Fibroblast of gingiva (primary cell): ENCODE measurements around the gene UPB1.
A peak's percentile ranks its signal among the peaks of the same experiment; 100 is the strongest.
"Not testable (repeated sequence)": the region's sequence is repeated elsewhere in the genome, so short reads cannot be mapped to it uniquely, and the experiment has no call there.

Experiments
- DNase-seq: peaks from one replicate; pipeline ENCODE4 v3.0.0-alpha.2; 2011; ENCODE audit warnings: low read depth

UPB1 gene

DNA sequence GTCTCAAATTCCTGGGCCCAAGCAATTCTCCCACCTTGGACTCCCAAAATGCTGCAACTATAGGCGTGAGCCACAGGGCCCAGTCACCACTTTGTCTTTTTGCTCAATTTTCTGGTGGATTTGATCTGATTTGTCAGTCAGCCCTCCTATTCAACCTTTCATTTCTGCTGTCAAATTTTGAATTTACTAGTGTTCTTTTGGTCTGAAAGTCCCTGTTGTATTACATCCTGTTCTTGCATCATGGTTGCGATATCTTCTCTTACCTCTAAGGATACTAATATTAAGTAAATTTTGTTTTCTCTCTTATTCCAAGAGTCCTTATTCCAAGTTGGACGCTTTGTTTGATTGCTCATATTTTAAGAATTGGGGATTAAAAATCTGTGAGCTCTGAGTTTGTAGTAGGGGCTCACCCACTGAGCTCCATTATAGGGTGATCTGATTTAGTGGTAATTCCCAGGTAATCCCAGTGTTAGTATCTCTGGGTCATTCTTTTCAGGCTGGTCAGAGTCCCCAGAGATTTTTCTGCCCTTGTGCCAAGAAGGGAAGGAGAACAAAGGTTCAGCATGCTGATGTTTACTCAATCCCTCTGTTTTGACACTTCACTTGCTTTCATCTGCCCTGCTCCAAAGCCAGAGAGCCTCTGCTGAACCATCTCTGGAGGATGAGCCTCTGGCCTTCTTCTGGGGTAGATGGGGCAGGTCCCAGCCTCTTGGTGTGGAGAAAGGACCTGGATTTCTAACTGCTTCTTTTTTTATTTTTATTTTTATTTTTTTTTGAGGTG is 10.0 kb downstream of the UPB1 start:
- peak; percentile 25 for DNase-seq

DNA sequence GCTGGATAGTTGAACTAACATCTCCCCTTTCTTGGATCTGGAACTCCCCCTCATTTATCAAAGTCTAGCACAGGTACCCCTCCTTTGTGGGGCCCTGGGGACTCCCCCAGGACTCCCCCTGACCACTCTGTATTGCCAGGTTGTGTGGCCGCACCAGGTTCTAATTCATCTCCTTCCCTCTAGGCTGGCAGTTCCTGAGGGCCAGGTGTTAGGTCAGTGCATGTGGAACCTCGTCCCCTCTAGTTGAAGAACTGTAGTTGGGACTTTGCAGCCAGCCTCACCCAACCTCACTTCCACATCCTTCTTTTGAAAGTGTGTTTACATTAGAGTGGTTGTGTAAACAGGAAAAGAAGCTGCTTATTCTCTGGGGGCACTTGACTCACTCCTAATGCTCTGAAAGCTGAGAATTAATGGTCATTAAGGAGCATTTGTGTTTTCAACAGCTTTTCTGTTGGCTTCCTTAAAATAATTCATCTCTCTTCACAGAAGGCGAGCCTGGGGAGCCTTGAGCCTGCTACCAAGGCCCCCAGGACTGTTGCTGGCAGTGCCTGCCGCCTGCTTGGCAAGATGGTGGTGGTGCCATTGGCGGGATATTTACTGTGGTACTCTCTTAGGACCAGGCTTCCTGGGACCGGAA is 11.8 kb downstream of the UPB1 start:
- peak; percentile 38 for DNase-seq

DNA sequence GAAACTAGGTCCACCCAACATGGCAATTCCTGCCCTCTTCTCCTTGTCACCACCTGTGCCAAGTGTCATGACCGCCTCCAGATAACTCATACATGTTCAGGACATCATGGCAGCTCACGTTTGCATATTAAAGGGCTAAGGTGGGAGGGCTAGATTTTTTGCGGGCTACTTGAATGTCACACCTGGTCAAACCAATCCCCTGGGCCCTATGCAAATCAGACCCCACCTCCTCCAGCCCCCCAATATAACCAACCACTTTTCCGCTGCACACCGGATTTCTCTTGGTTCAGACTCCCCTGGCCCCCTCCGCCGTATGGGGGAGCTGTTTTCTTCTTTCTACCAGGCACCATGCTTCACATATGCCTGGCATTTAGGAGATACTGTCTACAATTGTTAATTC is 12.6 kb downstream of the UPB1 start:
- no peak for DNase-seq

DNA sequence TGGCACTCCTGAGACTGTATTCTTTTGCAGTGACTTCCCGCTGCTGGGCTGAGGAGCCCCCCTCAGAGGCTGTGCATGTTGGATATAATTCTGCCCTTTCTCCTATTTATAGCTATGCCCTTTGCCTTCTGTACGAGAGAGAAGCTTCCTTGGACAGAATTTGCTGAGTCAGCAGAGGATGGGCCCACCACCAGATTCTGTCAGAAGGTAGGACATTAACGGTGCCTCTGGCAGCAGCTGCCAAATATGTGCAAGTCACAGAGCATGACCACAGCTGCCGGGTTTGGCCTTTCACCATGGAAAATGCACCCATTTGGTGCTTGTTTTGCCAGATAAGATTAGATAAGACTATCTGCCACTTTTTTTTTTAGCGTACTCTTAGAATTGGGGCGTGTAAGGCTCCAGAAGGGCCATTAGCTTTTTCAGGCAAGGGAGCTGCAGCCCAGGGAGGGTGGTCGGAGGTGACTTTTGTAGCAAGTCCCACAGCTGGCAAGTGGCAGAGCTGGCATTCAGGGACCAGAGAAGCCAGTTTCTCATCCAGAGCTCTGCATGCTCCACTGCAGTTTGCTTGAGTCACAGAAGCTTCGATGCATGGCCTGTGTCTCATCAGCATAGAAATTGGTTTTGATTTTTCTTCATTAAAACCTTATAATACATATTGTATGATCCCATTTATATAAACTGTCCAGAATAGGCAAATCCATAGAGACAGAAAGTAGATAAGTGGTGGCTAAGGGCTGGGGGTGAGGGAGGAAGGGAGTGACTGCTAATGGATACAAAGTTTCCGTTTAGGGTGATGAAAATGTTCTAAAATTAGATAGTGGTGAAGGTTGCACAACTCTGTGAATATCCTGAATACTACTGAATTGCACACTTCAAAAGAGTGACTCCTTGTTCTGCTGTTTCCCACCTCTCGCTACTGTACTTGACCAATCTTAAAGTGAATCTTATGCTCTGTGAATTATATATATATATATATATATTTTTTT is 15.8 kb downstream of the UPB1 start:
- peak; percentile 61 for DNase-seq

DNA sequence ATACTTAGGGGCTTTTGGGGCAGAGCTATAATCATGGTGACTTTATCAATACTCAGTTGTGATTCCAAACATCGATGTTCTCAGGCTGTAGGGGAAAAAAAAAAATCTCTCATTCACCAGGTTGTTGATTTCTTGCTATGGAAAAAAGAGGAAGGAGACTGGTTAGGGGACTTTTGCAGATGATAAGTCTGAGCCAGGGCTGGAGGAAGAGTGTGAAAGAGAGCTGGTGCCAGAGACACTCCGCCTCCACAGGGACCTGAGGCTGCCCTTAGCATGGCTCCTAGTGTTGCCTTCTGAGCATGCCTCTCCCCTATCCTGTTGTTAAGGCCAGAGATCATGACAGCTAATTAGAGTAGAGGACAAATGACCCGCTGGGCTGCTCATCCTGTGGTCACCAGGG is 16.9 kb downstream of the UPB1 start:
- no peak for DNase-seq

DNA sequence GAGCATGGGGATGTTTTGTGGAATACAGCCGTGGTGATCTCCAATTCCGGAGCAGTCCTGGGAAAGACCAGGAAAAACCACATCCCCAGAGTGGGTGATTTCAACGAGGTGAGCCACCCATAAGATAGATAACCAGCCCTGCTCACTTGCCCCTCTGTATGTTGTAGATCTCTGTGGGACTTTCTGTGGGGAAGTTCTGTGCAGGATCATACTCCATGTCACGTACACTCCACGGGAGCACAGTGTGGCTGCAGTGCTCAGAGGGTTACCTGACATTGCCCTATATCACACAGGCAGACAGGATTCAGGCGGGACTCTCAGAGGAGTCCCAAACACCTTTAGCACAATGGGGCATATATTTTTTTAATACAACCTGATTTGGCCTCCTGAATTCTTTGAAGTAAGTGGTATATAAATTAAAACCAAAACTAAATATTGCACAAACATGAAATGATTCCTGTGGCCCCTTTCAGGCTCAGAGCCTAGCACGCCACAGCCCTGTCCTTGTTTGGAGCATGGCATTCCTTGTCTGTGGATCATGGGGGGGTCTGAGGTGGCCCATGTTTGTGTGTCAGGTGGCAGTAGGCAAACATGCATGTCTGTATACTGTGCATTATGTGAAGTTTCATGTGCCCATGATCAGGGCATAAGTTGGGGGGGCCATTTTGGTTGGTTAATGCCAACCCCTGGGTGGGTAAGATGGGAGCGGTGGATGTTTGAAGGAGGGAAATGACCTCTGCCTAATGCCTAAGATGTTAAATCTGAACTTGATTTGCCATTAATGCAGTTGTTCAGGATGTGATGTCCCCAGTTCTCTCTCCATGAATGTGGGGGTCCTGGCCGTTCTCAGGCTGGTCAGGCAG is 18.5 kb downstream of the UPB1 start:
- DNase-seq: no peak

DNA sequence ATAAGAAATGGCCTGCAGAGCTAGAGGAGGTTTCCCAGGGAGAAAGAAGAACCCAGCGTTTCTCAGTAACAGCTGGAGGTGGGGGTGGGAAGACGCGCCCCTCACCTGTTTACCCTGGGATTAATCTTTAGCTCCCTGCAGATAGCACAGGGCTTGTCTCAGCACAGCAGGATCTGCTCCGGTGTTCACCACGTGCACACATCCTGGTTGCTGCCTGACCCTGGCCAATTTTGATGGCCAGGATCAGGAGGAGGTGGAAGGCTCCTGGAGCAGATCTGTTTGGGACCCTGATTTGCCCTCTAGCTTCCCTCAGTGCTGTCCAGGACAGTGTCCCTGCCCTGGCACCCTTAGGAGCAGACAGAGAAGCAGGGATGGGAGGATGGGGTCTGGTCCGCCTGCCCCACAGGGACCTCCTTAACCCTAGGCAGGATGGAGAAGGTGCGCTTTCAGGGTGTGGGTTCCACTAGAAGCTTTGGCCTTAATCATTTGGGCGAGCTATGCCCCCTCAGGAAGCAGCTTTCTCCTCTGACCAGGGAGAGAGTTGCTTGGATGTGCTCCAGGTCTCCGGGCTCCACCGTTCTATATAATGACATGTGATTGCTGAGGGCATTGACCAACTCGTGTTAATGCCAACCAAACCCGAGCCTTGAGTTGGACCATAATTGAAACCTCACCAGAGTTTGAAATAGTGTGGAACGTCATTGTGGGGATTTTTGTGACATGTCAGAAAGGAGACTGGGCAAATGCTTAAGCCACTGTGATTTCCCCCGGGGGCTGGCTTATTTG is 19.3 kb downstream of the UPB1 start:
- DNase-seq: no peak

DNA sequence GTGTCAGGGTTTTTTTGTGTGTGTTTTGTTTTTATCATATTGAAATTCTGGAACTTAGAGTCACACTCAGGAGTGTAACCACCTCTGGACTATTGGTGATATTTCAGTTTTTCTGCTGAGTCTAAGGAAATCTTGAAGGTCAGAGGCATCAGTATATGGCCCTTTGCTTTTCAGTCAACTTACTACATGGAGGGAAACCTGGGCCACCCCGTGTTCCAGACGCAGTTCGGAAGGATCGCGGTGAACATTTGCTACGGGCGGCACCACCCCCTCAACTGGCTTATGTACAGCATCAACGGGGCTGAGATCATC is 19.9 kb downstream of the UPB1 start:
- no peak for DNase-seq

DNA sequence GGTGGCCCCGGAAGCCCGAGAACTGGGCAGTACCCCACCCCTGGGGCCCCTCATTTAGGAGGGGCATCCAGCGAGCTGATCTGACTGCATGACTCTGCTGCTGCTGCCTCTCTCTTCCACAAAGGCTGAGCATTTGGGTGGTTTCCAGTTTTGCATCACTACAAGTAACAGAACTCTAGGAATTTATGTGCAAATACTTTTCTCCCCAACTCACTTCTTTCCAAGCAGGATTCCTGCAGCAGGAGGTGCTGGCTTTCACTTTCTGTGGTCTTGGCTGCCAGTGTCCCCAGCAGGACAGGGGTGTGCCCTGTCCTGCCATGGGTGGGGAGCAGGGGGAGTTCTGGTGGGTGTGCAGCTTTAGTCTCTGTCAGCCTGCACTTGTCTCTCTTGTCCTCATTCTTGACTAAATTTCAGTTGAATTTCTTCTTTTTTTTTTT is 21.2 kb downstream of the UPB1 start:
- peak; percentile 81 for DNase-seq

DNA sequence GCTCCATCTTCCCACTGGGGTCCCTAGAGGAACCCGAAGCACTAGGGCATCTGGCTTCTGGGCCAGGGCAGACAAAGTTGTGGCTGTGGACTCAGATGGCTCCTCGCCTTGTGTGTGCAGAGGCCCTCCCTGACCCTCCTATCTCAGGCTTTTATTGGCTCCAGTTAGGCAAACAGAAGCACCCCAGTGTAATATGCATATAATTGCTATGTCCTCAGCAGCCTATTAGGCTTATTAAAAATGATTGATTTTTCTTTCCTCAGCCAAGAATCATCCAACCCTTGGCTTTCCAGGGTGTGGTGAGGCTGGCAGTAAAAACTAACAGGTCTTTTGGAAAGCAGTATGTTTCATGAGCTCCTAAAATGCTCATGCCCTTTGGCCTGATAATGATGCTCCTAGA is 22.3 kb downstream of the UPB1 start:
- DNase-seq: no peak

DNA sequence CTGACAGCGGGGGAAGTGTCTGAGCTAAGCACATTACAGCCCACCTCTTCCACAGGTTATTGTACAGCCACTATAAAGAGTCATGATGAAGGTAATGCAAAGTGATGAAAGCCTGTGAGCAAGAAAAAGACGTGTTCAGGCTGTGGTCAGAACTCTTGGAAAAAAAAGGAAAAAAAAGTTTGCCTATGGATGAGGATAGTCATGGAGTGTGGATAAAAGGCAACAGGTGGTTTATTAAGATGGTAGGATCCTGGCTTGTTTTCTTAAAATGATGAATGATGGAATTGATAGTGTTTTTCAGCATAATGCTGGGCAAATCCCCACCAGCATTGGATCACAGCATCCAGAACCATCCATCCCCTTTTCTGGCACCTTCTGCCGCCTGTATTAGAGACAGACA is 23.1 kb downstream of the UPB1 start:
- no peak for DNase-seq

DNA sequence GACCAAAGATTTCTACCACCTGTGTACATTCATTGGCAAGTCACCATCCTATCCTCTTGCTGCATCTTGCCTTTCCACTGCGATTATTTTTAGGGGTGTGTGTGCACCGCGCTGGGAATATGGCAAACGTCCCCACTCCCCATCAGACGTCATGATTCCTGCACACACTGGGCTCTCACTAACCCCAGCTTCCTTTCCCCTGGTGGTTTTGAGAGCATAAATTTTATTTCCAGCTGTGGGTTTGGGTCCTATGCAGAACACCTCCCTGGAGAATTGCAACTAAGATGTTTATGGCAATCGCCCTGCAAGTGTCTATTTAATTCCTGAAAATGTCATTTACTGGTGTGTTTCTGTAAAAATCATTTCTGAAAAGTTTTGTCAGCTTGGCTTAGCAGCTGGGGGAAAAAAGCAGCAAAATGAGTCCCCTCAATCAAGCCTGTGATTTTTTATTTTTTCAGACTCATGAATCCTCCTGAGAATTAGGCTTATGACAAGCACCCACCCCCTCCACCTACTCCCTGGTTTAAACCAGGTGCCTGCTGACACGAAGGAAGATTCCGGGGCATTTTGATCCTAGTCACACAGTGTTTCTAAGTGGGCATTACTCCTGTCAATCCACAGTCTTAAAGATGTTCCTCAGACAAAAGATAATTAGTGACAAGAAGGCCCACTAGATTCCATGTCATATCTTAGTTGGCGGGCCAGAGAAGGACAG is 23.8 kb downstream of the UPB1 start:
- no peak for DNase-seq

DNA sequence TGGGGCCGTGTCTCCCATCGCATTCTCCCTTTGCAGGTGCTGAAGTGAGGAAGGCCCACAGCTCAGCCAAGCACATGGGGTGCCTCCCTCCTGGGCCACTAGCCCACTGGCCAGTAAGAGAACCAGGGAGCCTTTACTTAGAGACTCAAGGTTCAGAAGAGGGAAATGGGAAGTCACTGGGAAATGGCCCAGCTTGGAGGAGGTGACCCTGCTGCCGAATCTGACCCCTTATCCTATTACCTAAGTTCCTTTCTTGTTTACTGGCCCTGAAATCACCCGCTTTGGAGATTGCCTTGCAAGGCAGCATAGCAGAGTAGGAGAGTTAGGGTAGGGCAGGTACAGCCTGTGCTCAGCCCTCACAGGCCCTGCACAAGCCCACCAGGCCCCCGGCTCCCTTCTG is 24.4 kb downstream of the UPB1 start:
- DNase-seq: no peak

DNA sequence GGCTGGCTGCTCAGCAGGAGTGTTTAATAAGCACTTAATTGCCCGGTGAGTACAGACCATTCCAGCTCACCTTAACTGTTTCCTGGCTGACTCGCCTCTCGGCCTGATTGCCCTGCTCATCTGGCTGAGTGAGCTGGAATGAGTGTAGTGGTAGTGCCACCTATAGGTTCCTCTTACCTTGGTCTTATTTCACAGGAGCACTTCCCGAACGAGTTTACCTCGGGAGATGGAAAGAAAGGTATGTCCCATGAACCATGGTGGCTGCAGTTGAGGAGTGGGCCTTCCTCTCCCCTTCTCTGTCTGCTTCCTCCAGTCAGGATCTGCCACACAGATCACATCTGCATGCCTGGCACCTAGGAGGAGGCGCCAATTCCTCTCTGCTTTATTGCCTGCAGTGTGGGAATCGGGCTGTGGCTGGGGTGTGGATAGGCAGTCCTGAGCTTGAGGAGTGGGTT is 26.7 kb downstream of the UPB1 start:
- DNase-seq: peak; percentile 32

DNA sequence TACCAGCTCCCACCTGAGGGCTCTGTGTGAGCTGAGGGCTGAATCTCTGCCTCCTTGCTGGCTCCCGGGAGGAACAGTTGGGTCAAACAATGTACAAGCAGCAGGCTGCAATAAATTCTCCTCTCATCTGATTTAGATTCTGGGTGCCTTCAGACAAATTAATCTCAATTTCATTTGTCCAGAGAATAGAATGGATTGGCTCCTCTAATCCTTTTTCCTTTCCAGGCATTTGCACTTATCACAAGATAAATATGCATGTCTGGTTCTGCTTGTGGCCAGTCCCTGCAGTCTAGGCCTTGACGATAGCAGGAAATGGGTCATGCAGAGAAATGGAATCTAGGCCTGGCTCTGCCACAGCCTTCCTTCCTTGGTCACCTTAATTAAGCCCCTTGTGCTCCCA is 28.7 kb downstream of the UPB1 start:
- no peak for DNase-seq

DNA sequence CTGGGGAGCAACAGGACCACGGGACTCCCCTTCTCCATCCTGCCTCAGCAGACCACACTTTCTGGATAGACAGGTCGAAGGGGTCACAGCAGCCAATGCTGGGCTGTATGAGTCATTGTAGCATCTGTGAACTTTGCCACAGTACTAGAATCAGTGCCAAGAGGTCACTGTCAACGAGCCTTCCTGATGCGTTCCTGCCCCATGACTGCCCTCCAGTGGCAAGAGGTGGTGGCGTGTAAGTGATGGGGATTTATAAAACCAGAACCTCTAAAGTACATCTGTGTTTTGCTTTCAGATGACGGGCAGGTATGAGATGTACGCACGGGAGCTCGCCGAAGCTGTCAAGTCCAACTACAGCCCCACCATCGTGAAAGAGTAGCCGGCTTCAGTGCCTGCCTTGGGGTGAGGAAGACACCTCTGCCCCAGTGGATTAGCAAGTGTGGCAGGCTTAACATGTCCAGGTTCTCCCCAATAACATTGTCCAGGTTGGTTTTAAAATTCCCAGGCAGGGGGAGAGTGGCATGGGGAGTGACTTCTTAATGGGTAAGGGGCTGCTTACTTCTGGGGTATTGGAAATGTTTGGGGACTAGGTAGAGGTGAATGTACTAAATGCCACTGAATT is 30.4 kb downstream of the UPB1 start:
- peak; percentile 60 for DNase-seq

DNA sequence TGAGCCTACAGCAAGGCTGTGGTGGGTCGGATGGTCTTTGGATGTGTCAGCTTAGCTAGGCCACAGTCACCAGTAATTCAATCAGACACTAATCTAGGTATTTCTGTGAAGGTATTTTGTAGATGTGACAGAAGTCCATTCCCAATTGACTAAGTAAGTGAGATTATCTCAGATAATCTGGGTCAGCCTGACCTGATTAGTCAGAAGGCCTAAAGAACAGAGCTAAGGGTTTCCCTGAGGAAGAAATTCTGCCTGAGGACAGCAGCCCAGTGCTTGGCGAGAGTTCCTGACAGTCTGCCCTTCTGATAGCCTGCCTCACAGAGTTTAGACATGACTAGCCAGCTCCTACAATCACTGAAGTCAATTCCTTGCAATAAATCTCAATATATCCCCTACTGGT is 31.1 kb downstream of the UPB1 start:
- DNase-seq: no peak

DNA sequence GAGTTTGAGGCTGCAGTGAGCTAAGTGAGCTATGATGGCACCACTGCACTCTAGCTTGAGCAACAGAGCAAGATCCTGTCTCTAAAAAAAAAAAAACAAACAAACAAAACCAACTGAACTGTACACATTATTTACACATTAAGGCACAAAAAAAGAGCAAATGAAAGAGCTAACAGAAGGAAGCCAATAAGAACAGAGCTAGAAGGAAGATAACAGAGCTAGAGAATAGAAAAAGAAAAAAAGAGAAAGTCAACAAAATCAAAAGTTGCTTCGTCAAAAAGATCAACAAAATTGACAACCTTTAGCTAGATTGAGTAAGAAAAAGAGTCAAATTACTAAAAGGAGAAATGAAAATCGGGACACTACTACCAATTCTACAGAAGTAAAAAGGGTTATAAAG is 34.8 kb downstream of the UPB1 start:
- no peak for DNase-seq

DNA sequence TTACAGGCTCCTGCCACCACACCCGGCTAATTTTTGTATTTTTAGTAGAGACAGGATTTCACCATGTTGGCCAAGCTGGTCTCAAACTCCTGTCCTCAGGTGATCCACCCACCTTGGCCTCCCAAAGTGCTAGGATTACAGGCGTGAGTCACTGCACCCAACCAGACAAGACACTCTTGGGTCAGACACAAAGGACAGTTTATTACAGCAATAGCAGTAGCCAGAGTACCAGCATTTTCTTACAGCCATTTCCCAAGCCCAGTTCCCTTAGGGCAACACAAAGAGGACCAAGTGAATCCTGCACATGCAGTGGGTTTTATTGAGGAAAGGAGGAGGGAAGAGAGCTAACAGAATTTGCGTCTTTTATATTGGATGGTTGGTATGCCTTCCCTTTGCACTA is 35.8 kb downstream of the UPB1 start:
- not testable (repeated sequence) for DNase-seq

DNA sequence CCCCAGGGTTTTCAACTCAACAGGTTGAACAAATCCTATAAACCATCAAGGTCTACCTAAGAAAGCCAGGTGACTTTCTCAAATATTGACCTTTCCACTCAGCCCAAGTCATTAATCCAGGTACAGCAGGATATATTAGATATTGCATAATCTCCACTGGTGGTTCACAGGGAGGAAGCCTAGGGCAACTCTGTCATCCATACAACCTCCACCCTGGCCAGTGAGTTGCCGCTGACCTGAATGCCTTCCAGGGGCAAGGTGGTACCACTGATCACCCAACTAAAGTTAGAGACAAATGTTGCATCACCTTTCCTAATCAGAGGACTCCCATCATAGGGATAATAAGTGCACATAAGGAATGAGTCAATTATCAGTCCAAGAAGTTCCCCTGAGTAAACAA is 36.9 kb downstream of the UPB1 start:
- no peak for DNase-seq
